ENCODE data around the gene AKIRIN2. TPM values are rescaled to one million over a fixed set of nuclear protein-coding genes. Genes with fewer than 3 reads are reported as not detected.

The AKIRIN2 gene
- total and polyA plus RNA-seq, 2 of the 13 experiments (the other 11 are each of a cell fraction or from before 2014, with no cell fraction given) = 15.6 to 23.4 TPM

DNA sequence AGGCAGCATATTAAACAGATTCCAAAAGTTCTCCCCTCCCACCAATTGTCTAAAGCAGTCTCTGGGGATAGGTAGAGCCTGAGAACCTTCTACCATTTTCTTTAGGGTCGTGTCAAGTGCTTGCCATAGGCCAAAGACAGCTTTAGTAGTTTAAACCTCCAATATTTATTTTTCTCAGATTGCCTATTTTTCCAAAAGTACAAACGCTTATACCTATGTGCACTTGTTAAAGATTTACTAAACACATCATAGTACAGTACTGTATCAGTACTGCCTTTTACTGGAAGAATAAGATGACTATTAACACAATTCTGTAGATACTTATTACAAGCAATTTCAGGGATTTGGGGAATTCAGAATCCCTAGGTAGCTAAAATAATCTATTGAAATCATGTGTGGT is 29.4 kb downstream of the AKIRIN2 start (continued):
- TF ChIP-seq, protein P1, sequence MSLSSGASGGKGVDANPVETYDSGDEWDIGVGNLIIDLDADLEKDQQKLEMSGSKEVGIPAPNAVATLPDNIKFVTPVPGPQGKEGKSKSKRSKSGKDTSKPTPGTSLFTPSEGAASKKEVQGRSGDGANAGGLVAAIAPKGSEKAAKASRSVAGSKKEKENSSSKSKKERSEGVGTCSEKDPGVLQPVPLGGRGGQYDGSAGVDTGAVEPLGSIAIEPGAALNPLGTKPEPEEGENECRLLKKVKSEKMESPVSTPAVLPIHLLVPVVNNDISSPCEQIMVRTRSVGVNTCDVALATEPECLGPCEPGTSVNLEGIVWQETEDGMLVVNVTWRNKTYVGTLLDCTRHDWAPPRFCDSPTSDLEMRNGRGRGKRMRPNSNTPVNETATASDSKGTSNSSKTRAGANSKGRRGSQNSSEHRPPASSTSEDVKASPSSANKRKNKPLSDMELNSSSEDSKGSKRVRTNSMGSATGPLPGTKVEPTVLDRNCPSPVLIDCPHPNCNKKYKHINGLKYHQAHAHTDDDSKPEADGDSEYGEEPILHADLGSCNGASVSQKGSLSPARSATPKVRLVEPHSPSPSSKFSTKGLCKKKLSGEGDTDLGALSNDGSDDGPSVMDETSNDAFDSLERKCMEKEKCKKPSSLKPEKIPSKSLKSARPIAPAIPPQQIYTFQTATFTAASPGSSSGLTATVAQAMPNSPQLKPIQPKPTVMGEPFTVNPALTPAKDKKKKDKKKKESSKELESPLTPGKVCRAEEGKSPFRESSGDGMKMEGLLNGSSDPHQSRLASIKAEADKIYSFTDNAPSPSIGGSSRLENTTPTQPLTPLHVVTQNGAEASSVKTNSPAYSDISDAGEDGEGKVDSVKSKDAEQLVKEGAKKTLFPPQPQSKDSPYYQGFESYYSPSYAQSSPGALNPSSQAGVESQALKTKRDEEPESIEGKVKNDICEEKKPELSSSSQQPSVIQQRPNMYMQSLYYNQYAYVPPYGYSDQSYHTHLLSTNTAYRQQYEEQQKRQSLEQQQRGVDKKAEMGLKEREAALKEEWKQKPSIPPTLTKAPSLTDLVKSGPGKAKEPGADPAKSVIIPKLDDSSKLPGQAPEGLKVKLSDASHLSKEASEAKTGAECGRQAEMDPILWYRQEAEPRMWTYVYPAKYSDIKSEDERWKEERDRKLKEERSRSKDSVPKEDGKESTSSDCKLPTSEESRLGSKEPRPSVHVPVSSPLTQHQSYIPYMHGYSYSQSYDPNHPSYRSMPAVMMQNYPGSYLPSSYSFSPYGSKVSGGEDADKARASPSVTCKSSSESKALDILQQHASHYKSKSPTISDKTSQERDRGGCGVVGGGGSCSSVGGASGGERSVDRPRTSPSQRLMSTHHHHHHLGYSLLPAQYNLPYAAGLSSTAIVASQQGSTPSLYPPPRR (CRISPR knock-in tag; IDR thresholded peaks at IDR 0.05; ENCODE audit: borderline replicate concordance) = no peak
- TF ChIP-seq GMEB2 (CRISPR knock-in tag; IDR thresholded peaks at IDR 0.05; ENCODE audit: low read depth) = no peak
- peak; percentile 50; the same call in 1 of the 2 replicates for TF ChIP-seq POLR2G (IDR thresholded peaks at IDR 0.05; ENCODE audit: low read depth, low read length)
- TF ChIP-seq FOXP1 (IDR thresholded peaks at IDR 0.05) = no peak
- TF ChIP-seq FOXP1 (CRISPR knock-in tag; IDR thresholded peaks at IDR 0.05) = peak; percentile 45
- peak; percentile 24; the same call in 1 of the 2 replicates for TF ChIP-seq IRF2 (CRISPR knock-in tag; IDR thresholded peaks at IDR 0.05)
- peak; percentile 33; the same call in 1 of the 2 replicates for TF ChIP-seq ZBTB7B (CRISPR knock-in tag; IDR thresholded peaks at IDR 0.05)
- TF ChIP-seq, protein P2, sequence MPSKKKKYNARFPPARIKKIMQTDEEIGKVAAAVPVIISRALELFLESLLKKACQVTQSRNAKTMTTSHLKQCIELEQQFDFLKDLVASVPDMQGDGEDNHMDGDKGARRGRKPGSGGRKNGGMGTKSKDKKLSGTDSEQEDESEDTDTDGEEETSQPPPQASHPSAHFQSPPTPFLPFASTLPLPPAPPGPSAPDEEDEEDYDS (CRISPR knock-in tag; IDR thresholded peaks at IDR 0.05) = 0 out of 2 replicates have a peak, but pooled peaks have one; percentile 24
- no peak for TF ChIP-seq PCBP2 (optimal IDR thresholded peaks at IDR 0.05; ENCODE audit: low read depth, low read length, poor library complexity, severe bottlenecking)
- no peak for TF ChIP-seq NBN (conservative IDR thresholded peaks at IDR 0.05)
